Stimulated activated CD4-positive, alpha-beta T cell treated with anti-CD3 and anti-CD28 coated beads, Interleukin-12 subunit alpha, Interleukin-12 subunit beta, amount 100 ng/mL, for 48 hours (primary cell): Measurements from ENCODE around the gene ARFRP1.

Experiments
- DNase-seq, 3 donors: peaks; one replicate each; pipeline ENCODE4 v3.0.0-alpha.2; 2020; ENCODE audit warnings: low read depth in 2 of 3, low spot score in 1 of 3

The ARFRP1 gene

GRCh38 chr20:63702751-63703470 lies 4.9 kb downstream of the ARFRP1 start:
- no peak for DNase-seq

GRCh38 chr20:63702036-63702665 lies 5.6 kb downstream of the ARFRP1 start:
- DNase-seq: no peak

GRCh38 chr20:63701329-63702035 lies 6.3 kb downstream of the ARFRP1 start:
- DNase-seq: no peak

GRCh38 chr20:63701051-63701328 lies 6.8 kb downstream of the ARFRP1 start:
- DNase-seq: no peak

GRCh38 chr20:63700199-63701050 lies 7.4 kb downstream of the ARFRP1 start:
- no peak for DNase-seq

- DNase-seq: no peak
These were observed 8.1 kb downstream of the ARFRP1 start for GRCh38 chr20:63699466-63700198.

GRCh38 chr20:63698739-63699465 lies 8.9 kb downstream of the ARFRP1 start:
- DNase-seq: peak; percentile 51 to 59 (median 52)

GRCh38 chr20:63697868-63698545 lies 9.8 kb downstream of the ARFRP1 start:
- no peak for DNase-seq

GRCh38 chr20:63697357-63697867 lies 10.4 kb downstream of the ARFRP1 start:
- DNase-seq: no peak

- DNase-seq: no peak
These were observed 11.0 kb downstream of the ARFRP1 start, which contains the start of gene TNFRSF6B for GRCh38 chr20:63696628-63697356. Gene TNFRSF6B (plus strand): TSS chr20:63696652. CDS start chr20:63696768, 116 bp downstream.

- no peak for DNase-seq
These were observed 11.5 kb downstream of the ARFRP1 start for GRCh38 chr20:63696306-63696627.

GRCh38 chr20:63695424-63696305 lies 12.1 kb downstream of the ARFRP1 start:
- no peak for DNase-seq

- DNase-seq: no peak
These were observed 13.0 kb downstream of the ARFRP1 start for GRCh38 chr20:63694584-63695423.

GRCh38 chr20:63693733-63694583 lies 13.8 kb downstream of the ARFRP1 start:
- no peak for DNase-seq

- DNase-seq: no peak
These were observed 14.6 kb downstream of the ARFRP1 start for GRCh38 chr20:63693083-63693732.
